Suppressor macrophage treated with lipopolysaccharide for 4 hours (primary cell): ENCODE data around the gene ZNF865.

Experiments used
- DNase-seq: peaks from one replicate; pipeline ENCODE4 v3.0.0-alpha.2; 2020

The ZNF865 gene

DNA sequence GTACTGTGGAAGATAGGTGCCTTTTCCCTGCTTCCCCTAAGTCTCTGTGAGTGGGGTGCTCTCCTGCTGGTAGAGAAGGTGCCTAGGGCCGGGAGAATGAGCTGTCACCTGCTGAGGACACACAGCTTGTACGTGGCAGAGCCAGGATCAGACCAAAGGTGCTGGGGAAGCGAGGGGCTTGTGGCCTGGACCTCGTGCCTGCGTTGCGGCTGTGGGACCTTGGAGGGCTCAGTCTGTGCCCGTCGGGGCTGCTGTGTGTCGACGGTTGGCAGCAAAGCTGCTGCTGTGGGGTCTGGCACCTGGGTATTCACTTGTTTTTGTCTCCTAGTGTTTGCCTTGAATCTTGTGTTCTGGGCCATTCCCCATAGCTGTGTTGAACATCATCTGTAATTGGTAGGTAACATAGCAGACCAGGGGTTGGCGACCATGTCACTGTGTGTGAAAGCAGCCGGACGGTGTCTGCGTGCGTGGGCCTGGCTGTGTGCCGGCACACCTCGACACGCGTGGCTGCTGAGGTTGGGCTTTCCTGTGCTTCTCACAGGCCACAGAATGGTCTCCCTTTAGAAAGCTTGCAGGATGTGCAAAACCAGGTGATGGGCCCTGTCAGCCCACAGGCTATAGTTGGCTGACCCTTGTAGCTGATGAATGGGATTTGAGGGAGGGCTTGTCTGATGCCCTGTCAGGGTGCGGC, 58.5 kb downstream of the ZNF865 start:
- no peak for DNase-seq

GRCh38 chr19:55666343-55667005, 61.0 kb downstream of the ZNF865 start:
- DNase-seq = no peak
